Measurements from ENCODE around the gene CDC42BPG.

Gene CDC42BPG

DNA sequence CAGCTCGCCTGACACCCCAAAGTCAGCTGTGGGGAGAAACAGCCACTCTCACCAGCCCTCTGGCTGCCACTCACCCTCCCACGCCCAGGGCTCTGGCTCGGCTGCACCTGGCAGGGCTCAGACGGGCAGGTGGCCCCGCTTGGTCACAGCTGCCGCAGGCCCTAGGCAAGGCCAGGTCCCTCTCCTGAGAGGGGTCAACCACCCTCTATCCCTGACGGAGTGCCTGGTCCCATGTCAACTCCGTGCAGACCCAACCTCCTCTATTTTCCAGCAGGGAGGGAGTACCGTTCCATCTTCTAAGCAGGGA is 43.3 kb downstream of the CDC42BPG start:
- Histone ChIP-seq H3K27me3 (ENCODE audit: control insufficient read depth in 2 of 2, insufficient read depth in 2 of 2, low read length in 2 of 2) (no peaks in the 10 kb centered on the region), H3K27ac (ENCODE audit: low read depth in 2 of 2, low read length in 2 of 2) (peak overlapping the region in 1 of 2 donors; percentile 58), H3K36me3 (ENCODE audit: control insufficient read depth in 2 of 2, insufficient read depth in 2 of 2, low read length in 2 of 2) (peaks cover 4 to 12% of the 10 kb centered on the region in 2 donors), H3K9me3 (ENCODE audit: control insufficient read depth in 2 of 2, low read length in 2 of 2) (no peaks in the 10 kb centered on the region), H3K9ac (ENCODE audit: low read depth in 1 of 2, low read length in 2 of 2) (no peak overlapping the region), H3K4me3 (ENCODE audit: low read length in 2 of 2) (no peak overlapping the region), H3K4me1 (ENCODE audit: control insufficient read depth in 2 of 2, insufficient read depth in 2 of 2, low read length in 2 of 2) (peaks cover 15 to 18% of the 10 kb centered on the region in 2 donors)

DNA sequence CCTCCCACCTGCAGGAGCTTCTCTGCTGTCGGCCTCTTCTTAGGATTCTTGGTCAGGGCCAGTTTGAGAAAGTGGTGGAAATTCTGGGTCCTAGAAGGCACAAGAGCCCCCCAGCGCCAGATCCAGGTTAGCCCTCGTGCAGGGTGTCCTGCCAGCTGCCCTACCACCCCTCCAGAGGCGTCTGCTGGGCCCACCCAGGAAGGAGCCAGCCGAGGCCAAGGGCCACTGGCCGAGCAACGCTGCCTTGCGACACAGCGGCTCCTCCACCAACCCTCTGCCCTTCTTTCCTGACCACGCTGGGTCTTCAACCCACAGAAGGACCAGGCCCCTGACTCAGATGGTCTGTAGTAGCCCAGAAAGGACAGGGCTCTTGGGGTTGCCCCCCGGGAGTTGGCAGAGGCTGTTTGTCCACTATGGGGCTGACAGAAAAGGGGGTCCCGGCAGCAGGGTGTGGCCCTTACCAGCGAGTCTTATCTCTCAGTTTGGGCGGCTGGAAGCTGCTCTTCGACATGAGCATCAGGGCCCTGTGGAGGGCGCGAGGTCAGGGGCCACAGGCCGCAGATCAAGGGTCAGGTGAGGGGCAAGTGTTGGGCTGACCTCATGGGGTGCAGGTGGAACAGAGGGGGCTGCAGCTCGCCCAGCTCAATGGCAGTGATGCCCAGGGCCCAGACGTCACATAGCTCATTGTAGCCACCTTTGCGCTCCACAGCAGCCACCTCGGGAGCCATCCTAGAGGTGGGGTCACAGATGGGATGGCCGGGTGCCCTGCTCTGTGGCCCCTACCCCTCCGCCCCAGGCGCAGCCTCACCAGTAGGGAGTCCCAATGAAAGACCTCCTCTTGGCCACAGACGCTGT is 43.9 kb downstream of the CDC42BPG start:
- peaks cover 4 to 11% of the 10 kb centered on the region in 2 donors for H3K36me3 ChIP-seq (ENCODE audit: control insufficient read depth in 2 of 2, insufficient read depth in 2 of 2, low read length in 2 of 2)
- H3K9me3 ChIP-seq (ENCODE audit: control insufficient read depth in 2 of 2, low read length in 2 of 2): no peaks in the 10 kb centered on the region
- no peak overlapping the region for H3K4me3 ChIP-seq (ENCODE audit: low read length in 2 of 2)
- peaks cover 15 to 18% of the 10 kb centered on the region in 2 donors for H3K4me1 ChIP-seq (ENCODE audit: control insufficient read depth in 2 of 2, insufficient read depth in 2 of 2, low read length in 2 of 2)
- no peaks in the 10 kb centered on the region for H3K27me3 ChIP-seq (ENCODE audit: control insufficient read depth in 2 of 2, insufficient read depth in 2 of 2, low read length in 2 of 2)
- no peak overlapping the region for H3K27ac ChIP-seq (ENCODE audit: low read depth in 2 of 2, low read length in 2 of 2)
- no peak overlapping the region for H3K9ac ChIP-seq (ENCODE audit: low read depth in 1 of 2, low read length in 2 of 2)

DNA sequence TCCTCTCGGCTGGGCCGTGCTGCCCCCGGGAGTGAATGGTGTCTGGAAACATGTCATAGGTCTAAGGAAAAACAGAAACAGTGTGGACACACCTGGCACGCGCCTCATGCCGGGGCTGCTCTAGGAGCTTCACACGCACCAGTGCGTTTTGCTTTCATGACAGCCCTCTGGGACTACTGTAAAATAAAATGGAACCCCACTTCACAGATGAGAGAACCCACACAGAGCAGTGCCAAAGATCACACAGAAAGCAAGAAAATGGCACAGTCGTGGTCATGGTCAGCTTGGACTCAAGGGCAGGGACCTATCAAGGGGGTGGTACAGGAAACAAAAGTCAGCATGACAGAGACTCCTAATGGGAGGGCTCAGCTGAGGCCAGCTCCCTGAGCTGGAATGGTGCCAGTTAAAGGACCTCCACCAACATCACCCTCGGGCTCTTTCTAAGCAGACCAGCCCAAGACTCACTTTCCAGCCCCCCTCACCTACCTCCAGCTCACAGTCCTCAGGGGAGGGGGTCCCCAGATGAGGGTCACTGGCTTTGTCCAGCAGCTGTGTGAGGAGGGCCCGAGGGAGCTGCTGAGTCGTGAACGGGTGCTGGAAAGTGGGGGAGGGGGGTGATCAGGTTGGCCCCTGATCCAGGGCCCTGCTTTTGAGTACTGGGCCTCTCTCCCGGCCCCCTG is 44.7 kb downstream of the CDC42BPG start:
- H3K4me3 ChIP-seq (ENCODE audit: low read length in 2 of 2): no peak overlapping the region
- no peaks in the 10 kb centered on the region for H3K9me3 ChIP-seq (ENCODE audit: control insufficient read depth in 2 of 2, low read length in 2 of 2)
- no peaks in the 10 kb centered on the region for H3K27me3 ChIP-seq (ENCODE audit: control insufficient read depth in 2 of 2, insufficient read depth in 2 of 2, low read length in 2 of 2)
- no peak overlapping the region for H3K27ac ChIP-seq (ENCODE audit: low read depth in 2 of 2, low read length in 2 of 2)
- peaks cover 0 to 4% of the 10 kb centered on the region in 2 donors for H3K36me3 ChIP-seq (ENCODE audit: control insufficient read depth in 2 of 2, insufficient read depth in 2 of 2, low read length in 2 of 2)
- H3K9ac ChIP-seq (ENCODE audit: low read depth in 1 of 2, low read length in 2 of 2): no peak overlapping the region
- peaks cover 15 to 18% of the 10 kb centered on the region in 2 donors for H3K4me1 ChIP-seq (ENCODE audit: control insufficient read depth in 2 of 2, insufficient read depth in 2 of 2, low read length in 2 of 2)

DNA sequence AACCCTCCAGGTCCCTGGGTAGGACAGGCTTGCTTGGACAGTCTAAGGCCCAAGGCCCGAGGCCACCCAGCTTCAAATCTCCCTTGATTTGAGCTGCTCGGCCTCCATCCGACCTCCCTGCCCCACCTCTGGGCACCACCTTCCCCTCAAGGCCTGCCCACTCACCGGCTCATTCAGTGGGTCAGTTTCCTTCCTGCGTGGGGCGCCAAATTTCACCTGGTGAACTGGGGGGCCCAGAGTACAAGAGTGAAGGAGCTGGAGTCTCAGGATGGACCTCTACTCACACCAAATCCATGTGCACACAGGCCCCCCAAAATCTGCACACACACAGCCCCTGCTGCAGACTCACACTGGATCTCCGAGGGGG is 45.2 kb downstream of the CDC42BPG start:
- peaks cover 14 to 17% of the 10 kb centered on the region in 2 donors for H3K4me1 ChIP-seq (ENCODE audit: control insufficient read depth in 2 of 2, insufficient read depth in 2 of 2, low read length in 2 of 2)
- H3K36me3 ChIP-seq (ENCODE audit: control insufficient read depth in 2 of 2, insufficient read depth in 2 of 2, low read length in 2 of 2): peaks cover 0 to 3% of the 10 kb centered on the region in 2 donors
- no peak overlapping the region for H3K27ac ChIP-seq (ENCODE audit: low read depth in 2 of 2, low read length in 2 of 2)
- peak overlapping the region in 1 of 2 donors; percentile 6 for H3K9ac ChIP-seq (ENCODE audit: low read depth in 1 of 2, low read length in 2 of 2)
- no peaks in the 10 kb centered on the region for H3K27me3 ChIP-seq (ENCODE audit: control insufficient read depth in 2 of 2, insufficient read depth in 2 of 2, low read length in 2 of 2)
- no peaks in the 10 kb centered on the region for H3K9me3 ChIP-seq (ENCODE audit: control insufficient read depth in 2 of 2, low read length in 2 of 2)
- no peak overlapping the region for H3K4me3 ChIP-seq (ENCODE audit: low read length in 2 of 2)

DNA sequence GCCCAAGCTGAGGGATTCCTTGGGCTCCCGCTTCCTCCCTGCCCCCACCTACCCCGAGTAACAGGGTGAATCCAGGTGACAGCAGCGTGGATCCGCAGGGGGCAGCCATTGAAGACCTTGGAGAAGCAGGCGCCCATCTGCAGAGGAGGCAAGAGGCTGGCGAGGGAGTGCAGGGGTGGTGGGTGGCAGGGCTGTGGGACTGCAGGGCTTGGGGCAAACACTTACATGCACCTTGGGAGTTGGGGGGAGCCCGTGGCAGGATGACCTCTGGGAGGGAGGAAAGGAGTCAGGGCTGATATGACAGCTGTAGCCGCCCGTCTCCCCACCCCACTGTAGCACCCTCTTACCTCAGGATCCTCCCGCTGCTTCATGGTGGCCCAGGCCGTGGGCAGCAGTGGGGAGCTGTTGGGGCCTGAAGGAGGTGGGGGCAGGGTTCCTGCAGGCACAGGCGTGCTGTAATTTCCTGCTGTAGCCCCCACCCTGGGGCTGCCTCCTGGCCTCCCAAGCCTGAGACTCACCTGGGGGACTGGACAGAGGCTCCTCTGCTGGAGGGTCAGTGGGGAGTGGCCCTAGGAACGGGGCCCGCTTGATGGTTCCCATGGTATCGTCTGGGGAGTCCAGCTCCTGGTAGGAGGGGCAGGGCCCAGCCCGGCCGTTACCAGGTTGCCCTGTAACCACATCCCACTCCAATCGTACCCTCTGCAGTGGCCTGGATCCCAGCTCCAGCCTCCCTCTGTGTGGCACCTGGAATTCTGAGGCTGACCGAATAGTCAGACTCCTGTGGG is 47.5 kb downstream of the CDC42BPG start:
- no peak overlapping the region for H3K9ac ChIP-seq (ENCODE audit: low read depth in 1 of 2, low read length in 2 of 2)
- no peak overlapping the region for H3K27ac ChIP-seq (ENCODE audit: low read depth in 2 of 2, low read length in 2 of 2)
- peaks cover 0 to 3% of the 10 kb centered on the region in 2 donors for H3K36me3 ChIP-seq (ENCODE audit: control insufficient read depth in 2 of 2, insufficient read depth in 2 of 2, low read length in 2 of 2)
- no peaks in the 10 kb centered on the region for H3K9me3 ChIP-seq (ENCODE audit: control insufficient read depth in 2 of 2, low read length in 2 of 2)
- peaks cover 0 to 2% of the 10 kb centered on the region in 2 donors for H3K4me1 ChIP-seq (ENCODE audit: control insufficient read depth in 2 of 2, insufficient read depth in 2 of 2, low read length in 2 of 2)
- no peaks in the 10 kb centered on the region for H3K27me3 ChIP-seq (ENCODE audit: control insufficient read depth in 2 of 2, insufficient read depth in 2 of 2, low read length in 2 of 2)
- no peak overlapping the region for H3K4me3 ChIP-seq (ENCODE audit: low read length in 2 of 2)

DNA sequence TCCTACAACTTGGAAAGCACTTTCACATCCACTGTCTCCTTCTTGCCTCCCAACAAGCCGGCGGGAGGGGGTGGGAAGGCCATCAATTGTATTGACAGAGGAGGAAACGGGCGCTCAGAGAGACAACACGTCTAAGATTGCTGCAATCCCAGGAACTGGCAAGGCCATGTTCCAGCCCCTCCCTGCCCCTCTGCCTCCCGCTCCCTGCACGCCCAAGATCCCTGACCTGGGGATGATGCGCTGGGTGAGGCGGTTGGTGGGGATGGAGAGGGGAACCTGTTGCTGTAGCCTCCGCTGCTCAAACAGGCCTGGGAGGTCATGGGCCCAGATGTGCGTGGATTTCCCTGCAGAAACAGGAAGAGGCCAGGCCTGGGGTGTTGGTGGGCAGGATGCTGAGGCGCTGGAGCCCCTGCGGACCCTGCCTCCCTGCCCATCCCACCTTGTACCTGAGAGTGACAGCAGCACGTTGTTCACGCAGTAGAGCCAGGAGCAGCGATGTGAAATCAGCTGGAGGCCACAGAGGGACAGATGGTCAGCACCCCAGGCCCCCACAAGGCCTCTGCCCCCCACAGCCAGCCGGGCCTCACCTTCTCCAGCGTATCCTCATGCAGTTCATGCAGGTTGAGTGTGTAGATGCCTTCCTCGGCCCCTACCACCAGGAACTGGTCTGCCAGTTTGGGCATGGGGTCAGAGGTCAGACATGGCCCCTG is 48.3 kb downstream of the CDC42BPG start:
- H3K9me3 ChIP-seq (ENCODE audit: control insufficient read depth in 2 of 2, low read length in 2 of 2): no peaks in the 10 kb centered on the region
- no peak overlapping the region for H3K27ac ChIP-seq (ENCODE audit: low read depth in 2 of 2, low read length in 2 of 2)
- H3K9ac ChIP-seq (ENCODE audit: low read depth in 1 of 2, low read length in 2 of 2): no peak overlapping the region
- H3K36me3 ChIP-seq (ENCODE audit: control insufficient read depth in 2 of 2, insufficient read depth in 2 of 2, low read length in 2 of 2): peaks cover 0 to 3% of the 10 kb centered on the region in 2 donors
- H3K27me3 ChIP-seq (ENCODE audit: control insufficient read depth in 2 of 2, insufficient read depth in 2 of 2, low read length in 2 of 2): no peaks in the 10 kb centered on the region
- no peak overlapping the region for H3K4me3 ChIP-seq (ENCODE audit: low read length in 2 of 2)
- no peaks in the 10 kb centered on the region for H3K4me1 ChIP-seq (ENCODE audit: control insufficient read depth in 2 of 2, insufficient read depth in 2 of 2, low read length in 2 of 2)

DNA sequence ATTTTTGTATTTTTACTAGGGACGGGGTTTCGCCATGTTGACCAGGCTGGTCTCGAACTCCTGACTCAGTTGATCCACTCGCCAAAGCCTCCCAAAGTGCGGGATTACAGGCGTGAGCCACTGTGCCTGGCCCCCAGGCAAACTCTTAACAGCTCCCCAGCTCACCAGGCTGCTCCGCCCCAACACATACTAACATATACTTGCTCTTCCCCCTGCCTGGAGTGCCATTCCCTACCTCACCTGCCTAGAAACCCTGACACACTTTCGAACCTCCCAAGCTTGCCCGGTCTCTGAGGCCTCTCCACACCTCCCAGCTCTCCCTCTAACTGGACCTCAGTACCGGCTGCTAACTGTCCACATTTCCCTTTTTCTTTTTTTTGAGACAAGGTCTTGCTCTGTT is 49.9 kb downstream of the CDC42BPG start:
- Histone ChIP-seq H3K4me3 (ENCODE audit: low read length in 2 of 2) (no peak overlapping the region), H3K4me1 (ENCODE audit: control insufficient read depth in 2 of 2, insufficient read depth in 2 of 2, low read length in 2 of 2) (no peaks in the 10 kb centered on the region), H3K27ac (ENCODE audit: low read depth in 2 of 2, low read length in 2 of 2) (no peak overlapping the region), H3K27me3 (ENCODE audit: control insufficient read depth in 2 of 2, insufficient read depth in 2 of 2, low read length in 2 of 2) (no peaks in the 10 kb centered on the region), H3K36me3 (ENCODE audit: control insufficient read depth in 2 of 2, insufficient read depth in 2 of 2, low read length in 2 of 2) (peaks cover 0 to 9% of the 10 kb centered on the region in 2 donors), H3K9ac (ENCODE audit: low read depth in 1 of 2, low read length in 2 of 2) (no peak overlapping the region), H3K9me3 (ENCODE audit: control insufficient read depth in 2 of 2, low read length in 2 of 2) (no peaks in the 10 kb centered on the region)

DNA sequence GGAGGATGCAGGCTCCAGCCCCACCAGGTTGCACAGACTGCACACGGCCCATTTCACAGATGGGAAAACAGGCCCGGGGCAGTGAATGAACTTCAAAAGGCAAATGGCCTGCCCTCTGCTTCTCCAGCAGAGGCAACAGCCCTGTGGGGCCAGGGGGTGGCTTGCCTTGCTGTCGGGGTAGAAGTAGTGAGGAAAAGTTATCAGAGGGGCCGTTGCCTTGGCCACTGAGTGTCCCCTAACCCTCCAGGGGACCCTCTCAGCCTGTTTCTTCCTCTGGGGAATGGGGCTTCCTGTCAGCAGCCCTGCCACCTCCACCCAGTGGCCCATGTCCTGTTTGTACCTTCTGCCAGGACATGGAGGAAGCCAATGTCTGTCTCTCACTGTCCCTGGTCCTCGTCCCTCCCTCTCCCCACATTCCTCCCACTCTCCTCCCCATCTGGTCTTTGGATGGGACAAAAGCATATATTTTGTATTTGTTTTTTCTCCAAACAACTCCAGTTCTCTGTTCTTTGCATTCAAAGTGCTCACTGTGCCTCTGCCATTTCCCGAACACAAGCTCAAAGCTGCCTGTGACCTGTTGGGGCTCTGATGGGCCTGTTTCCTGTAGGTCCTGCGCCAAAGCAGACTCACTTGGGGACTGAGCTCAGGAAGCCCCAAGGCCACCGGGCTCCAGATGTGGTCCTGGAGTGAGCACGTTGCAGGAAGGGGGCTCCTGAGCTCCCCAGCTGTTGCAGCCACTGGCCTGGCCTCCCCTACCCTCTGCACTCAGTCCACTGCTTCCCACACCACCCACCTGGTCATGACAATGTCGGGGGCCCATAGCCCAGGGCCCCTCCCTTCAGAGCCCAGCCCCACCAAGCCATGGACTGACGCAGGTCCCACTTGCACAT is 50.9 kb downstream of the CDC42BPG start:
- Histone ChIP-seq H3K4me1 (ENCODE audit: control insufficient read depth in 2 of 2, insufficient read depth in 2 of 2, low read length in 2 of 2) (no peaks in the 10 kb centered on the region), H3K27me3 (ENCODE audit: control insufficient read depth in 2 of 2, insufficient read depth in 2 of 2, low read length in 2 of 2) (no peaks in the 10 kb centered on the region), H3K4me3 (ENCODE audit: low read length in 2 of 2) (no peak overlapping the region), H3K27ac (ENCODE audit: low read depth in 2 of 2, low read length in 2 of 2) (no peak overlapping the region), H3K9ac (ENCODE audit: low read depth in 1 of 2, low read length in 2 of 2) (no peak overlapping the region), H3K36me3 (ENCODE audit: control insufficient read depth in 2 of 2, insufficient read depth in 2 of 2, low read length in 2 of 2) (peaks cover 0 to 9% of the 10 kb centered on the region in 2 donors), H3K9me3 (ENCODE audit: control insufficient read depth in 2 of 2, low read length in 2 of 2) (no peaks in the 10 kb centered on the region)

DNA sequence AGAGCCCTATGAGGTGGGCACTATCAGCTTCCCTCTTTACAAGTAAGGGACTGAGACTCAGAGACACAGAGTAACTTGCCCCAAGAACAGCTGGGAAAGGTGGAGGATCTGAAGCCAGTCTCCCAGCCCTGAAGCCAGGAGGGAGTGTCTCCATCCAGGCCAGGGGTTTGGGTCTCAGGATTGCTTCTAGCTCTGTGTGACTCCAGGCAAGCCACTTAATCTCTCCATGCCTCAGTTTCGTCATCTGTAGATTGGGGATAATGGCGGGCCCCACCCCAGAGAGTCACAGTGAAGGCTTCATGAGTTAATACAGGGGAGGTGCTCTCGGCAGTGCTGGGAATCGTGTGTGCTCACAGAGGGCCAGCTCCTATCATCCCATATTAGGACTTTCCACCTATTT is 52.0 kb downstream of the CDC42BPG start:
- H3K27ac ChIP-seq (ENCODE audit: low read depth in 2 of 2, low read length in 2 of 2): no peak overlapping the region
- peaks cover 4 to 5% of the 10 kb centered on the region in 2 donors for H3K4me1 ChIP-seq (ENCODE audit: control insufficient read depth in 2 of 2, insufficient read depth in 2 of 2, low read length in 2 of 2)
- H3K36me3 ChIP-seq (ENCODE audit: control insufficient read depth in 2 of 2, insufficient read depth in 2 of 2, low read length in 2 of 2): peaks cover 0 to 12% of the 10 kb centered on the region in 2 donors
- no peak overlapping the region for H3K9ac ChIP-seq (ENCODE audit: low read depth in 1 of 2, low read length in 2 of 2)
- H3K4me3 ChIP-seq (ENCODE audit: low read length in 2 of 2): no peak overlapping the region
- no peaks in the 10 kb centered on the region for H3K9me3 ChIP-seq (ENCODE audit: control insufficient read depth in 2 of 2, low read length in 2 of 2)
- H3K27me3 ChIP-seq (ENCODE audit: control insufficient read depth in 2 of 2, insufficient read depth in 2 of 2, low read length in 2 of 2): no peaks in the 10 kb centered on the region

All from mucosa of rectum (tissue), 2 donors.